H1 (cell line): Measurements from ENCODE around the gene TCL1A.

Experiments
- EZH2 ChIP-seq: fragments of 200-600 bp; sonication (generic); IDR thresholded peaks from 2 replicates; pipeline ENCODE4 v1.7.1; 2012; ENCODE audit warnings: low read depth, mild to moderate bottlenecking, moderate library complexity, low read length, inconsistent platforms; ENCODE audit not compliant: severe bottlenecking
- FOSL1 ChIP-seq: IDR thresholded peaks from 2 replicates; pipeline ENCODE4 v1.6.1; 2011; ENCODE audit warnings: mild to moderate bottlenecking, low read depth, low read length, moderate library complexity; ENCODE audit not compliant: insufficient read depth
- HDAC2 ChIP-seq, 2 experiments: fragments of 300-600 bp in 1 of 2; sonication (generic) in 1 of 2; IDR thresholded peaks; 2 replicates each; pipeline ENCODE4 v1.6.1; 2011 to 2012; ENCODE audit warnings: low read depth in 2 of 2, low read length in 2 of 2, mild to moderate bottlenecking in 2 of 2, moderate library complexity in 2 of 2, borderline replicate concordance in 1 of 2, inconsistent platforms in 1 of 2
- JUN ChIP-seq: IDR thresholded peaks from 2 replicates; pipeline ENCODE4 v1.6.1; 2011; ENCODE audit warnings: low read depth, mild to moderate bottlenecking, improper control_type of control experiment, low read length
- JUND ChIP-seq: IDR thresholded peaks from 2 replicates; pipeline ENCODE4 v1.6.1; 2011; ENCODE audit warnings: mild to moderate bottlenecking, improper control_type of control experiment, low read length
- KDM5A ChIP-seq: fragments of 200-600 bp; IDR thresholded peaks from 2 replicates; pipeline ENCODE4 v1.7.1; 2012; ENCODE audit warnings: mild to moderate bottlenecking, low read length, inconsistent platforms, mixed read lengths
- POLR2A ChIP-seq, 2 experiments: IDR thresholded peaks; 1 replicate in 1 of 2; 2 replicates in 1 of 2; pipeline ENCODE4 v1.6.1; 2011; ENCODE audit warnings: low read depth in 2 of 2, low read length in 2 of 2, mild to moderate bottlenecking in 2 of 2; ENCODE audit errors: control extremely low read depth in 1 of 2
- POLR2AphosphoS5 ChIP-seq: IDR thresholded peaks from 2 replicates; pipeline ENCODE4 v1.6.1; 2011; ENCODE audit warnings: low read depth, low read length
- ZNF274 ChIP-seq: IDR thresholded peaks from 2 replicates; pipeline ENCODE4 v1.7.0; 2012; ENCODE audit warnings: low read length, borderline replicate concordance; ENCODE audit errors: extremely low read depth
- TF ChIP-seq, protein P1 (sequence below), 3 experiments: IDR thresholded peaks; 1 replicate in 2 of 3; 2 replicates in 1 of 3; pipeline versions ENCODE4 v1.5.1 to v1.6.1; 2011; ENCODE audit warnings: low read length in 3 of 3, mild to moderate bottlenecking in 3 of 3, inconsistent platforms in 2 of 3, low read depth in 1 of 3, moderate library complexity in 1 of 3; ENCODE audit not compliant: insufficient read depth in 1 of 3; ENCODE audit errors: control extremely low read depth in 1 of 3
- TF ChIP-seq, protein P2 (sequence below): IDR thresholded peaks from 2 replicates; pipeline ENCODE4 v1.6.1; 2012; ENCODE audit warnings: low read length, inconsistent platforms
- TF ChIP-seq, protein P3 (sequence below): IDR thresholded peaks from 2 replicates; pipeline ENCODE4 v1.6.1; 2011; ENCODE audit warnings: low read depth, mild to moderate bottlenecking, low read length; ENCODE audit not compliant: insufficient read depth

DNA sequence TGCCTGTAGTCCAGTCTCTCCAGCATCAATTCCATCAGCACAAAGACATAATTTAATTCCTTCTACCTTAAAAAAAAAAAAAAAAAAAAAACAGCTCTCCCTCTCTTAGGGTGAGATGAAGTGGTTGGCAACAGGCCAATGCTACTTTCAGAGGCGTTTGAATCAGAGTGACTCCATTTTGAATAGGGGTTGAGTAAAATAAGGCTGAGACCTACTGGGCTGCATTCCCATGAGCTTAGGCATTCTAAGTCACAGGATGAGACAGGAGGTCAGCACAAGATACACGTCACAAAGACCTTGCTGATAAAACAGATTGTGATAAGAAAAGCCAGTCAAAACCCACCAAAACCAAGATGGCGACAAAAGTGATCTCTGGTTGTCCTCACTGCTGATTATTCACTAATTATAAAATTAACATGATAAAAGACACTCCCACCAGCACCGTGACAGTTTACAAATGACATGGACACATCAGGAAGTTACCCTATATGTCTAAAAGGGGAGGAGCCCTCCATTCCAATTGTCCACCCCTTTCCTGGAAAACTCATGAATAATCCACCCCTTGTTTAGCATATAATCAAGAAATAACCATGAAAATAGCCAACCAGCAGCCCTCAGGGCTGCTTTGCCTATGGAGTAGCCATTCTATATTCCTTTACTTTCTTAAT, 34.6 kb downstream of the TCL1A start:
- no peak for TF ChIP-seq POLR2A (IDR thresholded peaks at IDR 0.05; ENCODE audit: control extremely low read depth in 1 of 2, low read depth in 2 of 2, low read length in 2 of 2)
- TF ChIP-seq POLR2AphosphoS5 = no peak
- TF ChIP-seq, protein P1, sequence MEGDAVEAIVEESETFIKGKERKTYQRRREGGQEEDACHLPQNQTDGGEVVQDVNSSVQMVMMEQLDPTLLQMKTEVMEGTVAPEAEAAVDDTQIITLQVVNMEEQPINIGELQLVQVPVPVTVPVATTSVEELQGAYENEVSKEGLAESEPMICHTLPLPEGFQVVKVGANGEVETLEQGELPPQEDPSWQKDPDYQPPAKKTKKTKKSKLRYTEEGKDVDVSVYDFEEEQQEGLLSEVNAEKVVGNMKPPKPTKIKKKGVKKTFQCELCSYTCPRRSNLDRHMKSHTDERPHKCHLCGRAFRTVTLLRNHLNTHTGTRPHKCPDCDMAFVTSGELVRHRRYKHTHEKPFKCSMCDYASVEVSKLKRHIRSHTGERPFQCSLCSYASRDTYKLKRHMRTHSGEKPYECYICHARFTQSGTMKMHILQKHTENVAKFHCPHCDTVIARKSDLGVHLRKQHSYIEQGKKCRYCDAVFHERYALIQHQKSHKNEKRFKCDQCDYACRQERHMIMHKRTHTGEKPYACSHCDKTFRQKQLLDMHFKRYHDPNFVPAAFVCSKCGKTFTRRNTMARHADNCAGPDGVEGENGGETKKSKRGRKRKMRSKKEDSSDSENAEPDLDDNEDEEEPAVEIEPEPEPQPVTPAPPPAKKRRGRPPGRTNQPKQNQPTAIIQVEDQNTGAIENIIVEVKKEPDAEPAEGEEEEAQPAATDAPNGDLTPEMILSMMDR (IDR thresholded peaks at IDR 0.05; ENCODE audit: control extremely low read depth in 1 of 3, insufficient read depth in 1 of 3, low read depth in 1 of 3, low read length in 3 of 3) = no peak
- TF ChIP-seq, protein P2, sequence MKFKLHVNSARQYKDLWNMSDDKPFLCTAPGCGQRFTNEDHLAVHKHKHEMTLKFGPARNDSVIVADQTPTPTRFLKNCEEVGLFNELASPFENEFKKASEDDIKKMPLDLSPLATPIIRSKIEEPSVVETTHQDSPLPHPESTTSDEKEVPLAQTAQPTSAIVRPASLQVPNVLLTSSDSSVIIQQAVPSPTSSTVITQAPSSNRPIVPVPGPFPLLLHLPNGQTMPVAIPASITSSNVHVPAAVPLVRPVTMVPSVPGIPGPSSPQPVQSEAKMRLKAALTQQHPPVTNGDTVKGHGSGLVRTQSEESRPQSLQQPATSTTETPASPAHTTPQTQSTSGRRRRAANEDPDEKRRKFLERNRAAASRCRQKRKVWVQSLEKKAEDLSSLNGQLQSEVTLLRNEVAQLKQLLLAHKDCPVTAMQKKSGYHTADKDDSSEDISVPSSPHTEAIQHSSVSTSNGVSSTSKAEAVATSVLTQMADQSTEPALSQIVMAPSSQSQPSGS = no peak
- TF ChIP-seq HDAC2 (IDR thresholded peaks at IDR 0.05; ENCODE audit: borderline replicate concordance in 1 of 2, low read depth in 2 of 2, low read length in 2 of 2) = no peak
- TF ChIP-seq, protein P3, sequence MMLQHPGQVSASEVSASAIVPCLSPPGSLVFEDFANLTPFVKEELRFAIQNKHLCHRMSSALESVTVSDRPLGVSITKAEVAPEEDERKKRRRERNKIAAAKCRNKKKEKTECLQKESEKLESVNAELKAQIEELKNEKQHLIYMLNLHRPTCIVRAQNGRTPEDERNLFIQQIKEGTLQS = no peak
- no peak for TF ChIP-seq ZNF274
- TF ChIP-seq KDM5A = no peak
- TF ChIP-seq JUND = no peak
- TF ChIP-seq EZH2 = no peak
- TF ChIP-seq JUN = no peak
- no peak for TF ChIP-seq FOSL1
